Measurements from ENCODE around the gene LCOR.

GRCh38 chr10:96972264-96972663 lies 140.2 kb downstream of the LCOR start:
- no peak for TF ChIP-seq POLR2A (IDR thresholded peaks at IDR 0.05)
- TF ChIP-seq CTCF (IDR thresholded peaks at IDR 0.05) = no peak
